Measurements from ENCODE around the gene CPT1A.

GRCh38 chr11:68750195-68751003, 91.3 kb downstream of the CPT1A start:
- TF ChIP-seq, protein P1, sequence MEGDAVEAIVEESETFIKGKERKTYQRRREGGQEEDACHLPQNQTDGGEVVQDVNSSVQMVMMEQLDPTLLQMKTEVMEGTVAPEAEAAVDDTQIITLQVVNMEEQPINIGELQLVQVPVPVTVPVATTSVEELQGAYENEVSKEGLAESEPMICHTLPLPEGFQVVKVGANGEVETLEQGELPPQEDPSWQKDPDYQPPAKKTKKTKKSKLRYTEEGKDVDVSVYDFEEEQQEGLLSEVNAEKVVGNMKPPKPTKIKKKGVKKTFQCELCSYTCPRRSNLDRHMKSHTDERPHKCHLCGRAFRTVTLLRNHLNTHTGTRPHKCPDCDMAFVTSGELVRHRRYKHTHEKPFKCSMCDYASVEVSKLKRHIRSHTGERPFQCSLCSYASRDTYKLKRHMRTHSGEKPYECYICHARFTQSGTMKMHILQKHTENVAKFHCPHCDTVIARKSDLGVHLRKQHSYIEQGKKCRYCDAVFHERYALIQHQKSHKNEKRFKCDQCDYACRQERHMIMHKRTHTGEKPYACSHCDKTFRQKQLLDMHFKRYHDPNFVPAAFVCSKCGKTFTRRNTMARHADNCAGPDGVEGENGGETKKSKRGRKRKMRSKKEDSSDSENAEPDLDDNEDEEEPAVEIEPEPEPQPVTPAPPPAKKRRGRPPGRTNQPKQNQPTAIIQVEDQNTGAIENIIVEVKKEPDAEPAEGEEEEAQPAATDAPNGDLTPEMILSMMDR (IDR thresholded peaks at IDR 0.05): no peak
- TF ChIP-seq POLR2AphosphoS5 (IDR thresholded peaks at IDR 0.05) (no peak), POLR2A (IDR thresholded peaks at IDR 0.05) (no peak)
